Effector memory CD4-positive, alpha-beta T cell (primary cell): ENCODE data around the gene HPSE2.

ENCODE experiments used
- DNase-seq, 3 donors: peaks; one replicate each; pipeline ENCODE4 v3.0.0-alpha.2; 2020
- H3K27ac ChIP-seq: 2 replicates; pipeline ENCODE4 v1.7.0; 2013; ENCODE audit warnings: mild to moderate bottlenecking, low read length, moderate library complexity; ENCODE audit not compliant: insufficient read depth, poor library complexity, severe bottlenecking
- H3K27me3 ChIP-seq: replicated peaks from 2 replicates; pipeline ENCODE4 v1.7.0; 2013; ENCODE audit warnings: mild to moderate bottlenecking, low read length; ENCODE audit not compliant: insufficient read depth, control insufficient read depth, poor library complexity, severe bottlenecking
- H3K36me3 ChIP-seq: 2 replicates; pipeline ENCODE4 v1.7.0; 2013; ENCODE audit warnings: mild to moderate bottlenecking, low read length, moderate library complexity; ENCODE audit not compliant: control insufficient read depth, insufficient read depth
- H3K4me1 ChIP-seq: 2 replicates; pipeline ENCODE4 v1.7.0; 2013; ENCODE audit warnings: low read length, mild to moderate bottlenecking; ENCODE audit not compliant: control insufficient read depth, insufficient read depth, poor library complexity, severe bottlenecking
- H3K4me3 ChIP-seq: 2 replicates; pipeline ENCODE4 v1.7.0; 2013; ENCODE audit warnings: low read length, low read depth, mild to moderate bottlenecking; ENCODE audit not compliant: insufficient read depth, poor library complexity, severe bottlenecking
- H3K9me3 ChIP-seq: 2 replicates; pipeline ENCODE4 v1.7.0; 2013; ENCODE audit warnings: mild to moderate bottlenecking, low read length, moderate library complexity; ENCODE audit not compliant: control insufficient read depth

The HPSE2 gene

DNA sequence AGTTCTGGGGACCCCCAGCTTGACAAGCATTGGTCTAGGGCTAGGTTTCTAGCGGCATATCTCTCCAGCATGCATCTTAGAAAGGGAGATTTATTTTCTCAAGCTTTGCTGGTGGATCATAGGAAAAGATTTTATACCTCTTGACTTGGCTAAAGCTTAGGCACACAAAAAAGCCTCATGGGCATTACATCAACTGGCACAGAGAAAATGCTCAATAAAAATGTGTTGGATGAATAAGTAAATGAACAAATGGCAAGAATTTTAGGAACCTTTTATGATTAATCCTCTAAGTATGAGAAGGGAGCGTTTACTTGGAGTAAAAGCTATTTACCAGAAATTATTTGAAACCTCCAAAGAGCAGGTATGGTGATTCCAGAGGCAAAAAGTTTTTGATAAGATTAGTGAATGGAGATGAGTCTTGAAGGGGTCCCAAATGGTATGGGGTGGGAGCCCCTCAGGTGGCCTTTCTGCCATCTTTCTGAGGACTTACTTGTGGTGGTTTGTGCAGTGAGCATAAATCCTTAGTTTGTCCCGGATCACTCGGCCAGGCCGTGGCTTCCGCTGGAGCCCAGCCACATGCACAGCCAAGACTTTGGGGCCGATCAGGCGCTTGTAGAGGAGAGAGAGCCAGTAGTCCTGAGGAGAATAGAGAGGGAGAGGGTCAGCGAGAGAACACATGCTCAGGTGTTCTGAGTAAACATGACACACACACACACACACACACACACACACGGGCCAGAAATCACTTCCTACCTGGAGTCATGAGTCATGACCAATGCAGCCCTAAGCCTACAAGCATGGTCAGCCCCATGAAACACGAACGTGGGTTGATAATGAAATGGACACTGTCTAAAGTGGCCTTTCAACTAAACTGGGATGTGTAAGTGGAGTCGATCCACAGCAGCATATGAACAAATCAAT is 745.8 kb downstream of the HPSE2 start:
- Histone ChIP-seq H3K9me3 (no peaks in the 10 kb centered on the region), H3K27ac (no peak overlapping the region), H3K36me3 (no peaks in the 10 kb centered on the region), H3K4me1 (no peaks in the 10 kb centered on the region), H3K4me3 (no peak overlapping the region), H3K27me3 (no peaks in the 10 kb centered on the region)
- DNase-seq: no peak

DNA sequence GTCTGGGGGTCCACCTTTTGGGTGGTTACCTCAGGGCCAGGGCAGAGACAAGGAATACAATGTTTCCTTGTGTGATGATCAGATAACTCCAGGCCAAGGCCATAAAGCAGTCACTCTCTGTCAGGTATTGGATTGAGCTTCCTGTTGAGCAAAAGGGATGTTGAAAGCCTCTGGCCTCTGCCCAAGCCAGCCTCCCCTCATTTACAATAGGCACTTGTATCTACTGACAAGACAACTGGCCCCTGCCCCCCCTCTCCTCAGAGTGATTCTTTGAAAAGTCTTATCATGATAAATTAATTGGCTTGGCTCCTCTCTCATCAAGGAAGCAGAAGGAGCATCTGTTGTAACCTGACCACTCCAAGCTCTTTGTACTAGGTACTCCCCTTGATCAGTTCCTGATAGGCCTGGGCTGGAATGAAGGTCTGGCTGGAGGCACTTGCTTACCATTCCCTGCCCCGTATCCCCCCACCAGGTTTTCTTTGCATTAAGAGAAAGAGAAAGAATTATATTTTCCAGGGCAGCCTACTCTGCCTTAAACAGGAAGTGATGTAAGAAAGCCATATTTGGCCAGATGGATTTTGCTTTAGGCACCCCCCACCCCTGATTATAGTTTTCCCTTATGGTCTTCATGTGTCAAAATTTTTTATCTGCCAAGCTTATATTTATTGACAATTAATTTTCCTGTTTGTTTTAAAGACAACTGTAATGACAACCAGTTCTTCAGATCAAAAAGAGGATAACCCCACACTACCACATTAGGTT is 746.8 kb downstream of the HPSE2 start:
- no peak overlapping the region for H3K4me3 ChIP-seq
- no peaks in the 10 kb centered on the region for H3K27me3 ChIP-seq
- H3K36me3 ChIP-seq: no peaks in the 10 kb centered on the region
- DNase-seq: no peak
- H3K4me1 ChIP-seq: no peaks in the 10 kb centered on the region
- no peak overlapping the region for H3K27ac ChIP-seq
- no peaks in the 10 kb centered on the region for H3K9me3 ChIP-seq

DNA sequence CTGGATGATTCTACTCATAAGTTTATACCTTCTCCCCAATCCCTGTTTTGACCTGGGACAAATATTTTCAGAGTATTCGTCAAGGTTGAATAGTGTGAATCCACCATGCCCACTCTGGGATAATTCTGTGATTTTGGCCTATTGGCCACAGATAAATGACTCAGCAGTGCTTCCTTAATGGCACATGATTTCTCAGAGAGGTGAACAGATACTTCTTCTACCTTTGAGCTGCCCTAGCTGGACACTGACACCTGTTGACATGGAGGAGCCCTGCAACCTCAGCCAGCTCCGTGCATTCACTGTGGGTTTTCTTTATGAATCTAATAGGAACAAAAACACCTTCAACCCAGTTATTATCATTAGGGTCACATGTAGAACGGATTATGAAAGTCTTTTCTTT is 748.0 kb downstream of the HPSE2 start:
- Histone ChIP-seq H3K27ac (no peak overlapping the region), H3K4me3 (no peak overlapping the region), H3K4me1 (no peaks in the 10 kb centered on the region), H3K27me3 (no peaks in the 10 kb centered on the region), H3K9me3 (no peaks in the 10 kb centered on the region), H3K36me3 (no peaks in the 10 kb centered on the region)
- no peak for DNase-seq

DNA sequence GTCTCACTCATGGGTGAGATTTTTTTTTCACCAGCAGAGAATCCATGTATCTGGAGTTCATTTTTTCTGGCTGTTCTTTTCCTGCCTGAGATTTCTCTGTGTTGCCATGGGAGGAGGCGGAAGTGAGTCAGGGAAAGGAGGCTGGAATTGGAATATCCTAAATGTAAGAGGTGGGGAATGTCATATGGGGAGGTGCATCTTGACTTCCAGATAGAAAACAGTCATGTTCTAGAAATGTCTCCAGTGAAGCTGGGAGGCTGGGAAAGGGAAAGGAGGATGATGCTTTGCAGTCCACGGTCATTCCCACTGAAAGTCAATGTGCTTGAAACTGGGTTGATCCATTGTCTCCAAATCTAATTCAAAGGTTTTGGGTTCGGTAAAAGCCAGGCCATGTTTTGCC is 749.2 kb downstream of the HPSE2 start:
- Histone ChIP-seq H3K27ac (no peak overlapping the region), H3K9me3 (no peaks in the 10 kb centered on the region), H3K27me3 (no peaks in the 10 kb centered on the region), H3K36me3 (no peaks in the 10 kb centered on the region), H3K4me1 (no peaks in the 10 kb centered on the region), H3K4me3 (no peak overlapping the region)
- DNase-seq: no peak

DNA sequence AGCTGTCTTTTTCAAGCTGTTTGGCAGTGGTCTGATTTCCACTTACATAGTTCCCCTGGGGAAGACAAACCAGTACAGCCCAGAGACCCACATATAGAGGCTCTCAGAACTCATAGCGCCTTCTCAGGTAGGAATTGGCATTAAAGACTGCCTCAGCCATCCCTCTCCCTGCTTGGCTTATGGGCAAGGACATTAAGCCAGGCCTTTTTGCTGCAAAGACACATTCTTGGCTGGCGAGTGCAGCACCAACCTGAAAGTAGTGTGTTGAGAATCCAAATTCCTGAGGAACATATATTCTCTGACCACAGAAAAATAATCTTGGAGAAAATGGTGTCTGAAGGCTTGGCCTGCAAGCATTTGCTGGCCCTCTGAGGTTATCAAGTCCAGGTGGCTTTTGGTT is 749.7 kb downstream of the HPSE2 start:
- no peaks in the 10 kb centered on the region for H3K27me3 ChIP-seq
- H3K27ac ChIP-seq: no peak overlapping the region
- H3K4me1 ChIP-seq: no peaks in the 10 kb centered on the region
- no peaks in the 10 kb centered on the region for H3K9me3 ChIP-seq
- H3K36me3 ChIP-seq: no peaks in the 10 kb centered on the region
- no peak overlapping the region for H3K4me3 ChIP-seq
- DNase-seq: no peak

DNA sequence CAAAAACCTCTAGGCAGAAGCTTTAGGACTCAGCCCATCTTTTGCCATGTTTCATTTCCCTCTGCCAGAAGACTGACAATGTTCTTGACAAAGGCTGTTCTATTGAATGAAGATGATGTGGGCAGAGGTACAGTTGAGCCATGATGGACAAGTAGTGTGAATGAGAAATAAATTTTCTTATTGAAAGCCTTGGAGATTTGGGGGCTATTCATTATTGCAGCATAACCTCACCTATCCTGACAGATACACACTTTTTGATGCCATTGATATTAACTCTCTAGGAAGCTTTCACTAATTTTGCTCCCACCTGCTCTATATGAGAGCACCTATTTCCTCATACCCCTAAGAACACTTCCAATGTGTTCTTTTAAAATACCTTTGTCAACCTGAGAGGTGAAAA is 752.0 kb downstream of the HPSE2 start:
- Histone ChIP-seq H3K27ac (no peak overlapping the region), H3K36me3 (no peaks in the 10 kb centered on the region), H3K4me3 (no peak overlapping the region)

DNA sequence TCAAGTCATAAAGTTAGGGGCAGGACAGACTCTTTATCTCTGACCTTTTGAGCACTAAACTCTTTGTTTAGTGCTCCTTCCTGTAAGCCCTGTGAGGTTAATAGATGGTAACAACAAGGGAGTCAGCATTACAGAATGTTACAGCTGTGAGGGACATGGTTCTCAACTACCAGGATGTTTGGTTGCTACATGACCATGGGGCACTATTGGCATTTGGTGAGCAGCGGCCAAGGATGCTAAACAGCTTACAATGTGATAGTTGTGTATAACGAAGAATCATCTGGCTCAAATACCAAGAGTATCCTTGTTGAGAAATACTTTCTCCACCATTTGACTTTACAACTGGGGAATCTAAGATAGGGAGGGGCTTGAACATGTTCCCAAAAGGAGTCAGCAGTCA is 753.6 kb downstream of the HPSE2 start:
- Histone ChIP-seq H3K4me1 (no peaks in the 10 kb centered on the region), H3K4me3 (no peak overlapping the region), H3K9me3 (no peaks in the 10 kb centered on the region), H3K27me3 (no peaks in the 10 kb centered on the region), H3K27ac (no peak overlapping the region), H3K36me3 (no peaks in the 10 kb centered on the region)
- DNase-seq: no peak

More for the DNA sequence above, 752.0 kb downstream of the HPSE2 start:
- DNase-seq: no peak
- H3K4me1 ChIP-seq: no peaks in the 10 kb centered on the region
- no peaks in the 10 kb centered on the region for H3K9me3 ChIP-seq
- no peaks in the 10 kb centered on the region for H3K27me3 ChIP-seq

DNA sequence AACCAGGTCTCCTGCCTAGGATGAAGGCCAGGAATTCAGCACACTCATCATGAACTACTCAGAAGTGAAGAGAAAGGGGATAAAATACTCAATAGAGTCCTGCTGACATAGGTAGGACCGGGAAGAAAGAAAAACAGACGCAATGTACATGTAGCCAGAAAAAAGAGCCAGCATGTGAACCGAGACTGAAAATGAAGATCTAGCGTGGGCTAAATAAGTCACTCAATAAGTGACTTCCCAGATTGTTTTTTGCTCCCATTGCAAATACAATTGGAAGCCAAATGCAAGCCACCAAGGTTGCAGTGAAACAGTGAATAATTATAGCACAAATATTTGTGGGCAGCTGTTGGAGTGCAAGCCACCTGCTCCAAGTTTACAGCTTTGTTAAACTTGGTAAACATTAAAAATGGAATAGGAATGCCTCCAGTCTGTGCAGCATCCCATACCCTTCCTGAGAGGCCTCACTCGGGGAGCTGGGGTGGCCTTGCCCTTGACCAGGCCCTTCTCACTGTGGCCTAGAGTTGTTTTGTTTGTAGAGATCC is 754.2 kb downstream of the HPSE2 start:
- no peaks in the 10 kb centered on the region for H3K36me3 ChIP-seq
- H3K9me3 ChIP-seq: no peaks in the 10 kb centered on the region
- no peaks in the 10 kb centered on the region for H3K4me1 ChIP-seq
- no peak overlapping the region for H3K4me3 ChIP-seq
- no peak for DNase-seq
- H3K27me3 ChIP-seq: no peaks in the 10 kb centered on the region
- H3K27ac ChIP-seq: no peak overlapping the region

DNA sequence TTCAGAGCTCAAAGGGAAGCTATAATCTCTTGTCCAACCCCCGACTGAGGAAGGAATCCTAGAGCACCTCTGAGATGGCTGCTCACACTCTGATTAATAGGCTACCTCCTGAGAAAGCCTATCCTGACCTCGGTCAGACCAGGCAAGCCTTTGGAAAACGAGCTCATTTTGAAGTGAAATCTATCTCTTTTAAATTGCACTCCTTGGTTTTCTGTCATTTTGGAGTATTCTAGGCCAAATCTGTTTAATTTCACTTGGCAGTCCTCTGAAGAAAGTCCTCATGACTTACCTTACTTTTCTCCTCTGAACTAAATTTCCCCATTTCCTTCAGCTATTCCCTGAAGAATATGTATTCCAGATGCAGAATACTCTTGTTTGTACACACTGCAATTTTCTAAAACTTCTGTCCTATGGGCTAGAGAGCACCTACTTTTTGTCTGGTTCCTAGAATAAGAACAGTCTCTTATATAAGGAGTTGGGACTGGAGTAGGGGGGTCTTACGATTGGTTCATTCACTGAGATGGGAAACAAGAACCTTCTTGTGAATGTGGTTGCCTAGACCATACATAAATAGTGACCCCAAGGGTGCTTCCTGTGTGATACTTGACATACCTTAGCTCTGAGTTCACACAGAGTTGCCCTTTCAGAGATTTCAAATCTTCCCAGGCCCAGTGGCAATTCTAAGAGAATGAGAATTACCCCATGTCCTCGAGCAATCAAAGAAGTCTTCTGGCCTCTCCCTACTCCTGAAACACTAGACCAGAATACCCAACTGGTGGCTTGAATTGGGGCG is 757.0 kb downstream of the HPSE2 start:
- H3K4me3 ChIP-seq: no peak overlapping the region
- no peaks in the 10 kb centered on the region for H3K36me3 ChIP-seq
- no peaks in the 10 kb centered on the region for H3K4me1 ChIP-seq
- H3K9me3 ChIP-seq: no peaks in the 10 kb centered on the region
- DNase-seq: no peak
- no peak overlapping the region for H3K27ac ChIP-seq
- no peaks in the 10 kb centered on the region for H3K27me3 ChIP-seq
